Hindlimb muscle (tissue), 1 donor: Measurements from ENCODE around the gene ATRN. TPM values are rescaled to one million over a fixed set of nuclear protein-coding genes. Genes with fewer than 3 reads are reported as not detected.

Source experiments
- DNase-seq: peaks from one replicate; pipeline ENCODE4 v3.0.0-alpha.2; 2013
- polyA plus RNA-seq: library from polyadenylated mRNA; unstranded; fragments of 120-200 nt; gene quantifications from one replicate; pipeline ENCODE4 v1.2.1, GENCODE V29; 2013; ENCODE audit not compliant: insufficient read length

The ATRN gene
- polyA plus RNA-seq, 1 donor: 23.4 TPM

DNA sequence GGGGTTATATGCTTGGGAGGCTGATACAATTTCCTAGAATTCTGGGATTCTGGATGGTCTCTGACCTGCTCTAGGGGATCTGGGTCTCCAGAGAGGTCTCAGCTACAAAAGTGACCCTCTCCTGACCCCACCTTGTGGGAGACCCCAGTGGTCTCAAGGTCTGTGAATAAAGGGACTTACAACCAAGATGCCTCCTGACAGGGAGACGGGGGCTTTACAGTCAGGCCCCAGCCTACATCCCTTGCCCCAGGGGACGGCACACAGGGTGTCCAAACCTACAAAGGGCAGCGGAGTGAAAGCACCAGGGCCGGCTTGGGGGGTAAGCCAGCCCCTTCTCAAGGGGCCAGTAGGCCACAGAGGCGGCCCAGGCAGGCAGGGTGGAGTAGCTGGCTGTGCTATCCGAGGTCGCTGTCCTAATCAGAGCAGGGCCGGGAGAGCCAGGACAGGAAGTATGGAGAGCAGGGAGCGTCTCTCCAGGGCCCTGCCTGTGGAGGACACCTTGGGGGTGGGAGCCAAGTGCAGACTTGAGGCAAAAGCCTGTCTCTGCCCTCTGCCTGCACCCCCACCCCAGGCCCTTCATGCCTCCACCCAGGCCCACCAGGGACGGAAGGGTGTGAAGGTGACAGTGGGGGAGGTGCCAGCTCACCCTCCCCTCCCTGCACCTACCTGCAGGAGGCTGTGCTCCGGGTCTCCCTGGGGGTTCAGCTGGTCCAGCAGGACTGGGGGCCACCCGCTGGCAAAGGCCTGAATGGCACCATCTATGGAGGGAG is 188.9 kb downstream of the ATRN start:
- DNase-seq: no peak

DNA sequence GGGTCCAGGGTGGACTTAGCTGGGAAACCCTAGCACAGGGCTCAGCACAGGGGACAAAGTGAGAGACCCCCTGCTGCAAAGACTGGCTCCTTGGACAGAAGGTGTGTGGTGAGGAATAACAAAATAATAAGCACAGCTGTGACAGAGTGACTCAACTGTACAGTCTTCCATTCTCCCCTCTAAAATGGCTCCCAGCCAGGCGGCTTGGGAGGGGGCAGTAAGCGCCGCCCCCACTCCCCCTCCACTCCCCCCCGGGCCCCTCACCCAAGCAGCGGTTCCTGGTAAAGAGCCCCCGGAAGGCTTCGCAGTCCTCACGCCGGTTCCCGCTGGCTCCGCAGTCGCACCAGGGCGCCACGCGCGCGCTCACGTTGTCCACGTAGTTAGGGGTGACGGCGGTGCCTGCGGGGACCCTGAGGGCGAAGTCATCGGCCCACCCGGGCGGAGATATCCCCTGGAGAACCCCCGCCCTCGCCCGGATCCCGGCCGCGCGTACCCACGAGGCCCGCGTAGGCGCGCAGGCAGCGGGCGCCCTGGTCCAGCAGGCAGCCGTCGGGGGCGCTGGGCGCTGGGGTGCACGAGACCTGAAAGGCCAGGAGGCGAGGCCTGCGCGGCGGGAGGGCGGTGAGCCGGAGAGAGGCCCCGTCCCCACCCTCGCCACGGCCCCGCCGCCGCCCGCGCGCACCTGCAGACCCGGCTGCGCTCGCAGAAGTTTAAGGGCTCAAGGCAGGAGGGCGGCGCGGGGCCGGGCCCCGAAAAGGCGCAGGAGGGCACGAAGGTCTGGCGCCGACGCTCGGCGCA is 189.6 kb downstream of the ATRN start:
- DNase-seq: no peak

DNA sequence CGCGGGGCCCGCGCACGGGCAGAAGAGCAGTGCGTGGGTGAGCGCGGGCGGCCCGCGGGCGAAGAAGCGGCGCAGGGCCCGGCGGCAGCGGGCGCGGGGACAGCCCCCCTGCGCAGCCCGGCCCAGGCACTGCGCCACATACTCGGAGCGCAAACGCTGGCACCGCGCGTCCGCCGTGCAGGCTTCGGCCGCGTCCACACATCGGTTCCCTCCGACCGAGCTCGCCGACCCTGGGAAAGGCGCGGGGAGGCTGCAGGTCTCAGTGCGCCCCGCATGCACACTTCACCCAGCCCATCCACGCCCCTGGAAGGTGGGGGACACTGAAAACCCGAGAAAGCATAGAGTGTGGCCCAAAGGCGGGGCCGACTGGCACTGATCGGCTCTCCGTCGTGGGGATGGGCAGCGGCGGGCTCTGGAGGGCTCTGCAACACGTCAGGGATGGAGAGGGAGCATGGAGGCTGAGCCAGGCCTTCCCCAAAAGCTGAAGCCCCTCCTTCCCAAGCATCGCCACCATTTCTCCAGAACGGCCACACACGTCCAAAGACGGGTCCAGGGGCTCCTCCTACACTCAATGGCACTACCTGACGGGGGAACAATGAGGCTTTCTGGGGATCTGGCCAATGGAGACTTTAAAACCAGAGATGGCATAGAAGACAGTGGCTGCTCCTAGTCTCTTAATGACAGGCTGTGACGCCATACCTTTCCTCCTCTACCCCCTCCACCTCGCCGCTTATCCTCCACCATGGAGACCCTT is 190.4 kb downstream of the ATRN start:
- no peak for DNase-seq

DNA sequence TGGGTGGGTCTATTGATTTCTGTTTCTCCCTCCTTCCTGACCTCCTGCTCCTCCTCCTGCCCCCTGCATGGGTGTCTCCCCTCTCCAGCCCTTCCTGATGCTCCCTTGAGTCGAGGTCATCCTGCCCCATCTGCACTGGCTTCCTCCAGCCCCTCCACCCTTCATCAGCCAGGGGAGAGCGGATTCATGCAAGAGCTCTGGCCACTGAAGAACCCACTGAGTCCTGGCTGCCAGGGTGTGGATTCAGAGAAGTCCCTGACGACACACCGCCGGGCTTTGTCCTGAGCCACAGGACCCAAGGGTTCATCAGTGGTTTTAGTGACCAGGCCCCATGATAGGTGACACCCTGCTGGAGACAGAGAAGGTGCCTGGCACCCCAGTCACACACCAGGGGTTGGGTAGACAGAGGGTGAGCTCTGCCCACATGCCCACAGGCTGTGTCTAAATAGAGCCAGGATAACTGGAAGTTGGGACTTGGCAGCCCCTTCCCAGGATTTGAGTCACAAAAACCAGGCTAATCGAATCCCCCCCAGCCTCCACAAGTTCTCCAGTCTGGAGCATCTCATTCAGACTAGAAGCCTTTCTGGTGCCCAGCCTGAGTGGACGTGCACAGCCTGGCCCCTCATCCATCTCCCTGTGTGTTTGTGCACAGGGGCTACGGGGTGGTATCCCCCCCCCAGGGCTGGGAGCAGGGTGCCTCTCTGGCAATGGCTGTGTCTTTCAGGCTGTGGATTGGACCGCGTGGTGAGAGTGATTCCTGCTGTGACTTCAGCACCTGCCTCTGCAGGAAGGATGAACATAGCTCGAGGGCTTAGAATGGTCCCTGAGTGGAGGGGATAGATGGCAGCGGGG is 191.2 kb downstream of the ATRN start:
- DNase-seq: no peak

DNA sequence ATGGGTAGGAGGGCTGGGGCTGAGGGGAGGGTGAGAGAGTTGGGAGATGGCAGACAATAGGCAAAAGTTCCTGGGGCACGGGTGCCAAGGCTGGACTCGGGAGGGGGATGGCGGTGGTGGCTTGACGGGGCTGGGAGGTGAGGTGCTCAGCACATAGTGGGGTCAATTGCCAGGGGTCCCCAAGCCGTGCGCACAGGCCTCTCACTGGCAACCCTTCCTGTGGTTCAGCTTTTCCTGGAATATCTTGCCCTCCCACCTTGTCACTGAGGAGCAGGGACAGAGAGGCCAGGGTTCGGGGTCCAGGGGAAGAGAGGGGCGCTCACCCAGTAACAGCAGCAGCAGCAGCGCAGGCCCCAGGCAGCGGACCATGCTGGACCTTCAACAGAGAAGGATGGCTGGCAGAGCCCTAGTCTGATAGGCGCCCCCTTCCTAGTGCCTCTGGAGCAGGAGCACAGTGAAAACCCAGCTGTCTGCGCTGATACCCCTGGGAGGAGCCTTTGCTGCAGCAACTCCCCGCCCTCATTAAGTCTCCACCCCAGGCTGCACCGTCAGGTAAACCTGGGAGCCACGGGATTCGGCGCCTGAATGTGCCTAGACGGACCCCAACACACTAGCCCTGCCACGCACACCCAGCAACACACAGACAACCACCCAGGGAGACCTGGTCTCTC is 192.3 kb downstream of the ATRN start, which contains the start of gene GFRA4:
Gene GFRA4, minus strand, starts transcription at position 369 of the 671 bp plus-strand sequence. Its CDS starts 0 bp downstream, at position 369.
- DNase-seq: no peak

DNA sequence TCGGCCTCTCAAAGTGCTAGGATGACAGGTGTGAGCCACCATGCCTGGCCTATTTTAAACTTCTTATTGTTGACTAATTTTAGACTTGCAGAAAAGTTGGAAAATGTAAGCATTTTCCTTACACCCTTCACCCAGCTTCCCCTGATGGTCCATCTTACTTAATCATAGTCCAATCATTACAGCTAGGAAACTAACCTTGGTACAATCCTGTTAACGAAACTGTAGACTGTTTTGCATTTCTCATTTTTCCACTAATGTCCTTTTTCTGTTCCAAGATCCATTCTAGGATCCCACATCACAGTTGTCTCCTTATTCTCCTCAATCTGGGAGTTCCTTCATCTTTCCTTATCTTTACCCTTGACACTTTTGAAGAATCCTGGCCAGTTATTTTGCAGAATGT is 193.0 kb downstream of the ATRN start:
- no peak for DNase-seq

DNA sequence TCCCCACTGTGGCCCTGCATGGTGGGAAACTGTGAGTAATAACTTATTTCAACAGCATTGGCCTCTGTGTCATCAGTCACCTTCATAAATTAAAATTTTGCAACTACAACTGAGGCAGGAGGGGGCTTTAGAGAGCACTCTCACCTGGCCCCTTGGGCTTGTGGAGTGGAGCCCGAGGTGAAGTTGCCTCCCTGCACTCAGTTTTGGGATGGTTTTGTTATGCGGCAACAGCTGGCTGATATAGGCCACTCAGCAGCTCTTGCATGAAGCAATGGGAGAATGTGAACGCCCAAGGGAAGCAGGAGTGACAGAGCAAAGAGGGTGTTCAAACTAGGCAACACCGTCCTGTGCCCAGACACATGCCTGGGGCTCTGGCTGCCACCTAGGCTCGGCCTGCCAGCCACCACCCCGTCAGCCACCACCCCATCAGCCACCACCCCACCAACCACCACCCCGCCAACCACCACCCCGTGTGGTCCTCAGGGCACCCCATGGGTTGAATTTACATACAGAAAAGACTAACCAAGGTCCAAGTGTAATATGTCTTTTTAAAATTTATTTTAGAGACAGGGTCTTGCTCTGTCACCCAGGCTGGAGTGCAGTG is 196.7 kb downstream of the ATRN start:
- DNase-seq: no peak

DNA sequence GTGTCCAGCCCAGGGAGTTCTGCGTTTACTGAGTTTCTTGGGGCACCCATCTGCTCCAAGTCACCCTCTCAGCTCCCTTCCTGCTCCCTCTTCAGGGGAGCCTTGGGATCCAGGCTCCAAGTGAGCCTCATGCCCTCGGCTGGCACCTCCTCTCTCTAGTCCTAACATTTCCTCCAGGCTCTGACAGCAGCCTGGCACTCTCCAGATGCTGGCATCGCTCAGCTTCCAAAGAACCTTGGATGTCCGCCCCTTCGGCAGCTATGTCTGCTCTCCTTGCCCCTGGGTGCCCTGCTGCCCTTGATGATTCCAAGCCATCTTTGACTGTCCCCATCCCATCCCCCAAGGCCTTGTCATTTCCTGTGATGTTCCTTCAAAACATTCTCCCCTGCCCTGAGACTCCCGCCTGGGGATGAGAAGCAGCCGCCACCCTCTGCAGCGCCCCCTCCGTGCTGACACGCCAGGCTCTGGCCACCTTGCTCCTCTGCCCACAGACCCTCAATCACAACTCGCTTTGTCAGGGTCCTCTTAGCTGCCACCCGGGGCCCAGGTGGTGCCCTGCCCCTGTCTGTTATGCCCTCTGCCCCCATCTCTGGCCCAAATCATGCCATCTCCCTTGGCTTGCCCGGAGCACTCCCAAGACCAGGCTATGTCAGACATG is 199.0 kb downstream of the ATRN start:
- no peak for DNase-seq

DNA sequence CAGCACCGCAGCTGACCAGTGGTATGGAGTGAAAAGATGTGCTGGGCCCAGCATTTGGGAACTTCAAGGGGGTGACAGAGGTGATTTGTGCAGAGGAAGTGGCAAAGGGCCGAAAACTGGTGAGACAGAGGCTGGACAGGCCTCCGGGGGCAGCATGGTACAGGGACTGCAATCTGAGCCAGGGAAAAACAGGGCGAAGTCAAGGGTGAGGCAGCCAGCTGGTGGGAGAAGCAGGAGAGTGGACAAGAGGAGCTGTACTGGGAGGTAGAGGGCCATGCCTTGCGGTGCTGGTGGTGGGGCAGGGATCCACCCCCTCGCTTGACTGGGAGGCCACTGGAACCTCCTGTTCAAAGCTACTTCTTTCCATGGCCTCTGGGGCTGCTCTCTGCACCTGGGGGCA is 199.7 kb downstream of the ATRN start:
- DNase-seq: no peak

DNA sequence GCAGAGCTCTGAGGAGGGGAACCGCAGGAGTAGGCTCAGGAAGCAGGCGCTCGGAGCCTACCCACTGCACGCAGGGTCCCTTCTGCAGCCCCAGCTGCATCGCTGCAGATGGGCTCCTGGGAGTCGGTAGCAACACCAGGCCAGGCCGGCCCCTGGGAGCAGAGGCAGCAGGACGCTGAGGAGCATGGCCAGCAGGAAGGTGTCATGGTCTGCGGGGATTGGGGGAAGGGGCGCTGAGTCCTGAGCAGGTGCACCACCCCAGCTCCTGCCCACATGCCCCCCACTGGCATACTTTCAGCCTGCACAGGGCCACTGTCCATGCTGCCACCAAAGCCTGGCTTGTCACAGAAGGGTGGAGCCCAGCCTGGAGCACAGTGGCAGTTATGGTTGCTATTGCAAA is 200.1 kb downstream of the ATRN start:
- no peak for DNase-seq

DNA sequence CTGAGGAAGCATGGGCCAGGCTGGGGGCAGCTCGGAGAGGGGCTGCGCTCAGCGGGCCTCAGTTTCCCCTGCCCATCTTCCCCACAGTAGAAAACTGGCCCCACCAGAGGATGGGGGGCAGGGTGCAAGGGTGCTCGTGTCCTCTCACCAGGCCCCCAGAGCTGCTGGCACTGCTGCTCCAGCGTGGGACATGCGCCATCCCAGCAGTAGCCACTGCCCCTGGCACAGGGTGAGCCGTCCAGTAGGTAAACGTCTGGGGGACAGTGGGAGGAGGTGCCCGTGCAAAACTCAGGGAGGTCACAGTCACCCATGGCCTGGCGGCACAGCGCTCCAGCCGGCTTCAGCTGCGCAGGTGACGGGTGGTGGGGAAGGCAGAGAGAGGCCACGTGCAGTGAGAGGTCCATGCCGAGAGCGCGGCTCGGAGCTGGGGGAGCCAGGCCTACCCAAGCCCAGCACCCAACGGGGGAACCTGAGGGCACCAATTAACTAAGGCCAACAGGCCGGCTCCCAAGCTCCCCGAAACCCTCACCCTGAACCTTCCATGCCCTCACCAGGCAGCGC is 201.2 kb downstream of the ATRN start:
- DNase-seq: no peak

DNA sequence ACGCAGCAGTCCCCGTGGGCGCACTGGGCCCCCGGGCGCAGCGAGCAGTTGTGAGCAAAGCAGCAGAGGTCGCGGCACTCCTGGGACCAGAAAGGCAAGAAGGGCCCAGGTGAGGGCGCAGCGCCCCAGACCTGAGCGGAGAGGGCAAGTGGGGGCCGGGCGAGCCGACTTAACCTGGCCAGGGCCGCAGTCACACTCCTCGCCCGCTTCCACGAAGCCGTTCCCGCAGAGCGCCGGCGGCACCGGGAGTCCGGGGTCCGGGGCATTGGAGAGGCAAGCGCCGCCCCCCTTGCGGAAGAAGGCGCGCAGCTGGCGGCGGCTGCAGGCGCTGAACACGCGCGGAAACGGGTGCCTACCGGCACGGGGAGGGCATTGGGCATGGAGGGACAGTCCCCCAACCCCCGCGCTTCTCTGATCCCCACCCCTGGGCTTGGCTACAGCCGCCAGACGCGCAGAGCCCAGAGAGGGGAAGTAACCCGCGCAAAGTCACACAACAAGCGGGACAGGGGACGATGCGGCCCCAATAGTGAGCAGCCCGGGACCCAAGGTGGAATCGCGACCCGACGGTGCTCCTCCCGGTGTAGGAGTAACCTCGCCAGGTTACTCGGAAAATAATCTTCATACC is 201.8 kb downstream of the ATRN start:
- DNase-seq: no peak

DNA sequence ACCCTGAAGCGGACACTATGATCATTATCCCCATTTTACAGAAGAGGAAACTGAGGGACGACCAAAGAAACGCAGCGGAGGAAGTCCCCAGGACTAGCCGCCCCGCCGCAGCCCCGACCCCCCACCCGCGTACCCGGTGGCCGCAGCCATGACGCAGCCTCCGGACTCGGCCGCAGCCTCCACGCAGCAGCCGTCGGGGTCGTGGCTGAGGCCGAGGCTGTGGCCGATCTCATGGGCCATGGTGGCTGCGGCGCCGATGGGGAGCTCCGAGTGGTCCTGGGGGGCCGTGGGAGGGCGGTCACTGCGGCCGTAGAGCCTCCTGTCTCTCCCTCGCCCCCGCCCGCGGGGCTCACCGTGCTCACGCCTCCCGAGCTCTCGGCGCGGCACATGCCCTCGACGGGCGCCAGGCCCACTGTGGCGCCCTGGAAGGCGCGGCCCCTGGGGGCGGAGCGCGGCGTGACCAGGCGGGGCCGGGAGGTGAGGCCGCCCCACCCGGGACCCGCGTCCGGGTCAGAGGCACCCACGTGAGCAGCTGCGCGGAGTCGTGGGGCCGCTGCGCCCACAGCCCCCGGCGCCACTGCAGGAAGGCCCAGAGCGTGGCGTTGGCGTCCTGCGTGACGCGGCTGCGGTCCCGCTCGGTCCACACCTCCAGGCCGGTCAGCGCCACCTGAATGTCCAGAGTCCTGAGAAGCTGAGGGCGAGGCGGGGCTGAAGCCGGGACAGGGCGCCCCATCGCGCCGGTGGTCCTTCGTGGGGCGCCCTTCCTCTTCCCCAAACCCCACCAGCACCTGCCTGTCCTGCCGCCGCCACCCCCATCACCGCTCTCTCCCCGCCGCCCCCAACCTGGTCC is 202.6 kb downstream of the ATRN start:
- no peak for DNase-seq

DNA sequence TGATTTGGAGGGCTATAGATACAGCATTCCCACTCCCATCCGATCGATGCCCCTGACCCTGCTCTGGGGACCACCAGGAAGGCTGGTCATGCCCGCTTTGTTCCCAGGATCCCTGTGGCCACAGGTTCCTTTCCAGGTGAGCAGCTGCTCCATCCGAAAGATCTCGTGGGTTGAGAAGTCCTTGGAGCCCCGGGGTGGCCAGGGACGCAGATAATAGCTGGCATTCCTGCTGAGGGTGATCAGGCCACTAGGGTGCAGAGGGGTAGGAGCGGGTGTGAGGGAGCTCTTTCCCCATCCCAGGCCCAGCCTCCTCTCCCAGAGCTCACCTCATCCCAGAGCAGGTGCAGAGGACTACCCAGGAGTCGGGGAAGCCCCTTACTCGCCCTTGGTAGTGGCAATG is 203.6 kb downstream of the ATRN start:
- no peak for DNase-seq

DNA sequence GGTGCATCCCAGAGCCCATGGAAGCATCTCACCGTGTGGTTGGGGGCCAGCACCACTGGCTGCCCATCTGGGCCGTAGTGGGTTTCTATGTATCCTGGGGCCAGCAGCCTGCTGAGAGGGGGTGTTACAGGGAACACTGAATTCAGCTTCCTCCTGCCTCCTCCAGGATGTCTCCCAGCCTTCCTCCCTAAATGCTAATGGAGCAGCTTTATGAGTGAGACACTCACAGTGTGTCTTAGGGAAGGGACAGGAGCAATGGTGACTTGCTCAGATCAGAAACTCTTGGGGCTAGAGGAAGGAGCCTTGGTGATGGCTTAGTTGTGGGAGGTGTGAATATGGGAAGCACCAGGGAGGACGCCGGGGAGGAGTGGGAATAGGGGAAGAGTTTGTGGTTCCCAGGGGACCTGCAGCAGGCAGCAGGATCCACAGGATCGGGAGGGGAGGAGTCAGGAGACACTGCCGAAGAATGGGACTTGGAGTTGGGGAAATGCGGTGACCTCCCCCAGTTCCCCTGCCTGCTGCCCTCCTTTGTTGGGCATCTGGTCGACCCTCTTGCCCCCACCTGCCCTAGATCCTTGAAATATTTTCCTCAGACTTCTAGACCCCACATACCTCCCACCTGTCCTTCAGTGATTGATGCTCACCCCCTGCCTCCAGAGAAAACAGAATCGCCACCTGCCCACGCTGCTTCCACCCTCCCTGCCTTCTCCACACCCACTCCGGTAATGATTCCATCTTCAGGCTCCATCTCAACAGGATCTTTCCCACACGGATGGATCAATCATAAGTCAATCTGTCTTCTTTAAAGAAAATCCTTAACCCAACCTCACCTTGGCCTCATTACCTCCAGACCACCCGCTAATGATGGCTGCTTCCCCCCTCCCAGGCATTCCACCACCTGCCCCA is 204.4 kb downstream of the ATRN start:
- DNase-seq: no peak

DNA sequence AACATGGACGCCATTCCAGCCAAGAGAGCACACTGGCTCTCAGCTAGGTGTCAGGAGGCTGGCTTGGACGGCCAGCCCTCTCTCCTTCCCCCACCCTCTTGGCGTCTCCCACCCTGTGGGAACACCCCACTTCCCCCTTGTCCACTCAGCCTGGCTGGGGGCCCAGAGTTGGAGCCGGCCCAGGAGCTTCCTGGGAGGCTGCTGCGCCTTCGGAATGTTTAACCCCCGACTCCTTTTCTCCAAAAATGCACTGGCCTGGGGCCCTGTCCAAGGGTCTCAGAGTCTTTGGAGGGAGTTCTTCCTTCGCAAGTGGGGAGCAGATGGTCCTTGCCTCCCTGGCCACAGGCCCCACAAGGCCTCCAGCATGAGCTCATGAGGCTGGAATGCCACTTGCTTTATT is 206.9 kb downstream of the ATRN start:
- DNase-seq: peak; percentile 64

DNA sequence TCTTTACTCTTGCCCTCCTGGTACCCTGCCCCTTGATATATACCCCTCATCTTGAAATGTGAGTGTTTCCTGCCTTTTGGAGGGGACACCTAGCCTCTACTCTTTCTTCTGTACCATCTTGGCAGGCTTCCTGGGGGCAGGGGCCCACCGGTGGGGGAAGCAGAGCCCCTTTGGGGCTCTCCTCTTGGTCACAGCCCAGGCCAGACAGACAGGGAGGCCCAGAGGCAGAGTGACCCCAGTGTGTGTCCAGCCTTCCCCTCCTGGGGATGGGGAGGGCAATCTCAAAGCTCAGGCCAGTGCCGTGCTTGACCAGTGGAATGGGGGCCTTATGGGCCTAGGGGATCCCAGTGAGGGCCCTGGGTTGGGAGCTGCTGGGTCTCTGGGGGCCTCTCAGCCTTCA is 207.4 kb downstream of the ATRN start:
- DNase-seq: no peak
